K562 (cell line): ENCODE results near the gene MAP1A. TPM values are rescaled to one million over a fixed set of nuclear protein-coding genes. Genes with fewer than 3 reads are reported as not detected.

Experiments
- CEBPZ ChIP-seq: fragments of 150-350 bp; IDR thresholded peaks from 2 replicates; pipeline ENCODE4 v1.6.1; 2014; ENCODE audit warnings: low read depth, mild to moderate bottlenecking, low read length, borderline replicate concordance
- CTCF ChIP-seq, 3 experiments: IDR thresholded peaks in 2 of 3; conservative IDR thresholded peaks in 1 of 3; 2 replicates each; pipeline ENCODE4 v1.5.1; 2011 to 2012; ENCODE audit warnings: low read length in 3 of 3, mild to moderate bottlenecking in 3 of 3, control low read depth in 2 of 3, improper control_type of control experiment in 1 of 3, inconsistent platforms in 1 of 3, low read depth in 1 of 3, mixed read lengths in 1 of 3, moderate library complexity in 1 of 3; ENCODE audit not compliant: insufficient read depth in 2 of 3
- DPF2 ChIP-seq: fragments of 450-650 bp; IDR thresholded peaks from 2 replicates; pipeline ENCODE4 v1.6.1; 2016
- ETS2 ChIP-seq: IDR thresholded peaks from 2 replicates; pipeline ENCODE4 v1.6.1; 2016; ENCODE audit warnings: borderline replicate concordance, missing genetic modification characterization, mild to moderate bottlenecking, moderate library complexity, missing compliant biosample characterization; ENCODE audit not compliant: poor library complexity, severe bottlenecking
- FOXO4 ChIP-seq: fragments of 450-650 bp; formaldehyde crosslinking; IDR thresholded peaks from 2 replicates; pipeline ENCODE4 v1.4.0; 2020; ENCODE audit warnings: mild to moderate bottlenecking, moderate library complexity
- JUND ChIP-seq, 2 experiments: IDR thresholded peaks; 2 replicates in 1 of 2; 3 replicates in 1 of 2; pipeline ENCODE4 v1.6.1; 2011; ENCODE audit warnings: borderline replicate concordance in 2 of 2, low read depth in 2 of 2, low read length in 2 of 2, improper control_type of control experiment in 1 of 2, missing biosample characterization in 1 of 2, missing genetic modification characterization in 1 of 2, missing genetic modification reagents in 1 of 2
- PPARD ChIP-seq: fragments of 250-450 bp; sonication (Bioruptor Pico); IDR thresholded peaks from 2 replicates; pipeline ENCODE4 v1.8.0; 2022; ENCODE audit warnings: inconsistent platforms, mild to moderate bottlenecking, moderate library complexity
- PRDM10 ChIP-seq: fragments of 450-650 bp; IDR thresholded peaks from 2 replicates; pipeline ENCODE4 v1.6.1; 2018; ENCODE audit not compliant: partially characterized antibody
- SNRNP70 ChIP-seq: fragments of 200-400 bp; formaldehyde crosslinking; optimal IDR thresholded peaks from 2 replicates; pipeline ENCODE3; 2017; ENCODE audit warnings: low read depth, low read length
- TCF15 ChIP-seq: fragments of 250-450 bp; sonication (Bioruptor Pico); IDR thresholded peaks from 2 replicates; pipeline ENCODE4 v1.8.0; 2022; ENCODE audit warnings: moderate library complexity, mild to moderate bottlenecking, inconsistent platforms
- ZNF184 ChIP-seq: sonication (generic); formaldehyde crosslinking; IDR thresholded peaks from 2 replicates; pipeline ENCODE4 v1.5.0; 2020; ENCODE audit warnings: missing genetic modification reagents
- ZNF766 ChIP-seq: fragments of 200-800 bp; sonication (Bioruptor generic); conservative IDR thresholded peaks from 2 replicates; pipeline ENCODE4 v1.6.1; 2016; ENCODE audit warnings: missing genetic modification characterization, missing compliant biosample characterization
- polyA plus RNA-seq, 8 experiments: library from polyadenylated mRNA; depleted of rRNA in 4 of 8; stranded (reverse) in 5 of 8; unstranded in 3 of 8; fragments of >200 nt; fragmentation: Nextera tagmentation in 2 of 8; fragmentation: Illumina TruSeq in 1 of 8; extraction: Ambion mirVana in 2 of 8; extraction: Trizol in 1 of 8; gene quantifications; 2 replicates each; pipeline versions ENCODE4 v1.2.1 to v1.2.3, GENCODE V29; 2011 to 2014; ENCODE audit warnings: inconsistent platforms in 1 of 8, missing spikeins in 1 of 8
- total RNA-seq, 7 experiments: library from RNA; depleted of rRNA in 6 of 7; stranded (reverse); fragments of >200 nt in 6 of 7; fragmentation: Illumina TruSeq in 2 of 7; extraction: Trizol in 2 of 7; gene quantifications; 2 replicates each; pipeline versions ENCODE4 v1.2.1 to v1.2.3, GENCODE V29; 2011 to 2021; ENCODE audit warnings: low replicate concordance in 1 of 7

The MAP1A gene
- total and polyA plus RNA-seq, 9 of the 15 experiments (the other 6 are each of a cell fraction or from before 2014, with no cell fraction given), result 2.0 to 20.3 (median 7.3) TPM

- TF ChIP-seq ZNF766, result no peak
- TF ChIP-seq DPF2, result peak; percentile 54; the same call in 1 of the 2 replicates
- TF ChIP-seq CTCF (IDR thresholded peaks at IDR 0.05 in 2 of 3, conservative IDR thresholded peaks at IDR 0.05 in 1 of 3; ENCODE audit: insufficient read depth in 2 of 3, low read depth in 1 of 3, low read length in 3 of 3), result peak in 2 of 3 experiments; percentile 11 to 49; a peak in 3 of 6 replicates
- no peak for TF ChIP-seq PPARD
- 0 out of 2 replicates have a peak, but pooled peaks have one; percentile 45 for TF ChIP-seq ZNF184 (CRISPR knock-in tag)
- no peak for TF ChIP-seq SNRNP70
- no peak for TF ChIP-seq PRDM10
- TF ChIP-seq TCF15 (CRISPR knock-in tag), result no peak
- no peak for TF ChIP-seq JUND (IDR thresholded peaks at IDR 0.05; ENCODE audit: borderline replicate concordance, low read depth, low read length)
- peak; percentile 39; the same call in 1 of the 3 replicates for TF ChIP-seq JUND (tag; IDR thresholded peaks at IDR 0.05; ENCODE audit: borderline replicate concordance, low read depth, low read length)
- TF ChIP-seq ETS2 (tag), result no peak
- TF ChIP-seq CEBPZ, result no peak
- TF ChIP-seq FOXO4 (CRISPR knock-in tag), result no peak
Observed at GRCh38 chr15:43483297-43484128, 33.9 kb upstream of the MAP1A start (continued).
